HEK293T (cell line): ENCODE measurements around the gene CDC37L1.

Source experiments
- FOXK2 ChIP-seq: fragments of 450-650 bp; IDR thresholded peaks from 2 replicates; pipeline ENCODE4 v1.6.1; 2016; ENCODE audit warnings: mild to moderate bottlenecking
- HDGF ChIP-seq: fragments of 450-650 bp; IDR thresholded peaks from 2 replicates; pipeline ENCODE4 v1.6.1; 2017; ENCODE audit warnings: antibody characterized with exemption, borderline replicate concordance
- TF ChIP-seq, protein P1 (sequence below): fragments of 450-650 bp; IDR thresholded peaks from 2 replicates; pipeline ENCODE4 v1.6.1; 2016

DNA sequence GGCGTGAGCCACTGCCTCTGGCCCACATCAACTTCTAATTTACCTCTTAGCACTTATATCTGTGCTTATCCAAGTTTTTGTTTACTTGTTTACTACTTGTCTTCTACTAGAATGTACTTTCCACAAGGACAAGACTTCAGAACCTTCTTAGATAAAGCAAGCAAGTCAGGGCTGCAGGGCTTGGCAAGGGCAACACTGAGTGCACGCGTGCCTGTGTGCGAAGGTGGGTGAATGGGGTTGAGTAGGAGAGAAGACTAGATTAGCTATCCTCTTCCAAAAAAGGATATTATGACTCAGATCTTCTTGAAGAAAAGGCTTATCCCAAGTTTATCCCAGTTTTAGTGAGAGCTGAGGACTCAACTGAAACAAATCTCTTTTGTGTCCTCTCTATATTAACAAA, 42.4 kb downstream of the CDC37L1 start:
- TF ChIP-seq FOXK2 (no peak), HDGF (no peak)
- TF ChIP-seq, protein P1, sequence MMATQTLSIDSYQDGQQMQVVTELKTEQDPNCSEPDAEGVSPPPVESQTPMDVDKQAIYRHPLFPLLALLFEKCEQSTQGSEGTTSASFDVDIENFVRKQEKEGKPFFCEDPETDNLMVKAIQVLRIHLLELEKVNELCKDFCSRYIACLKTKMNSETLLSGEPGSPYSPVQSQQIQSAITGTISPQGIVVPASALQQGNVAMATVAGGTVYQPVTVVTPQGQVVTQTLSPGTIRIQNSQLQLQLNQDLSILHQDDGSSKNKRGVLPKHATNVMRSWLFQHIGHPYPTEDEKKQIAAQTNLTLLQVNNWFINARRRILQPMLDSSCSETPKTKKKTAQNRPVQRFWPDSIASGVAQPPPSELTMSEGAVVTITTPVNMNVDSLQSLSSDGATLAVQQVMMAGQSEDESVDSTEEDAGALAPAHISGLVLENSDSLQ, result no peak
